Measurements from ENCODE around the gene RALGDS. TPM values are rescaled to one million over a fixed set of nuclear protein-coding genes. Genes with fewer than 3 reads are reported as not detected.

Gene RALGDS
- total RNA-seq, 1 donor from 2014 or later, result 80.6 TPM

- Mint-ChIP-seq H3K36me3 (ENCODE audit: low read depth, unreplicated experiment) (peaks cover 21% of the 10 kb centered on the region), H3K27me3 (ENCODE audit: unreplicated experiment) (peaks cover 1% of the 10 kb centered on the region), H3K27ac (ENCODE audit: unreplicated experiment) (peak overlapping the region; percentile 30), H3K4me1 (ENCODE audit: unreplicated experiment) (peaks cover 16% of the 10 kb centered on the region), H3K4me3 (ENCODE audit: unreplicated experiment) (peak overlapping the region; percentile 37), H3K9me3 (ENCODE audit: unreplicated experiment) (no peaks in the 10 kb centered on the region)
- no peak for DNase-seq (ENCODE audit: low spot score)
- TF ChIP-seq, protein P1, sequence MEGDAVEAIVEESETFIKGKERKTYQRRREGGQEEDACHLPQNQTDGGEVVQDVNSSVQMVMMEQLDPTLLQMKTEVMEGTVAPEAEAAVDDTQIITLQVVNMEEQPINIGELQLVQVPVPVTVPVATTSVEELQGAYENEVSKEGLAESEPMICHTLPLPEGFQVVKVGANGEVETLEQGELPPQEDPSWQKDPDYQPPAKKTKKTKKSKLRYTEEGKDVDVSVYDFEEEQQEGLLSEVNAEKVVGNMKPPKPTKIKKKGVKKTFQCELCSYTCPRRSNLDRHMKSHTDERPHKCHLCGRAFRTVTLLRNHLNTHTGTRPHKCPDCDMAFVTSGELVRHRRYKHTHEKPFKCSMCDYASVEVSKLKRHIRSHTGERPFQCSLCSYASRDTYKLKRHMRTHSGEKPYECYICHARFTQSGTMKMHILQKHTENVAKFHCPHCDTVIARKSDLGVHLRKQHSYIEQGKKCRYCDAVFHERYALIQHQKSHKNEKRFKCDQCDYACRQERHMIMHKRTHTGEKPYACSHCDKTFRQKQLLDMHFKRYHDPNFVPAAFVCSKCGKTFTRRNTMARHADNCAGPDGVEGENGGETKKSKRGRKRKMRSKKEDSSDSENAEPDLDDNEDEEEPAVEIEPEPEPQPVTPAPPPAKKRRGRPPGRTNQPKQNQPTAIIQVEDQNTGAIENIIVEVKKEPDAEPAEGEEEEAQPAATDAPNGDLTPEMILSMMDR (IDR thresholded peaks at IDR 0.05; ENCODE audit: unreplicated experiment), result no peak
These were observed 61.4 kb downstream of the RALGDS start for GRCh38 chr9:133059623-133060022.

GRCh38 chr9:133058550-133059320 lies 62.3 kb downstream of the RALGDS start:
- DNase-seq (ENCODE audit: low spot score), result no peak
- Mint-ChIP-seq H3K4me3 (ENCODE audit: unreplicated experiment) (no peak overlapping the region), H3K36me3 (ENCODE audit: low read depth, unreplicated experiment) (peaks cover 27% of the 10 kb centered on the region), H3K4me1 (ENCODE audit: unreplicated experiment) (peaks cover 16% of the 10 kb centered on the region), H3K27ac (ENCODE audit: unreplicated experiment) (no peak overlapping the region), H3K9me3 (ENCODE audit: unreplicated experiment) (no peaks in the 10 kb centered on the region), H3K27me3 (ENCODE audit: unreplicated experiment) (peaks cover 3% of the 10 kb centered on the region)
- TF ChIP-seq, protein P1 (IDR thresholded peaks at IDR 0.05; ENCODE audit: unreplicated experiment), result no peak

GRCh38 chr9:133058071-133058470 lies 63.0 kb downstream of the RALGDS start:
- H3K27ac Mint-ChIP-seq (ENCODE audit: unreplicated experiment), result no peak overlapping the region
- peaks cover 16% of the 10 kb centered on the region for H3K4me1 Mint-ChIP-seq (ENCODE audit: unreplicated experiment)
- DNase-seq (ENCODE audit: low spot score), result no peak
- peaks cover 31% of the 10 kb centered on the region for H3K36me3 Mint-ChIP-seq (ENCODE audit: low read depth, unreplicated experiment)
- H3K9me3 Mint-ChIP-seq (ENCODE audit: unreplicated experiment), result no peaks in the 10 kb centered on the region
- peaks cover 5% of the 10 kb centered on the region for H3K27me3 Mint-ChIP-seq (ENCODE audit: unreplicated experiment)
- H3K4me3 Mint-ChIP-seq (ENCODE audit: unreplicated experiment), result no peak overlapping the region
- TF ChIP-seq, protein P1 (IDR thresholded peaks at IDR 0.05; ENCODE audit: unreplicated experiment), result no peak

DNA sequence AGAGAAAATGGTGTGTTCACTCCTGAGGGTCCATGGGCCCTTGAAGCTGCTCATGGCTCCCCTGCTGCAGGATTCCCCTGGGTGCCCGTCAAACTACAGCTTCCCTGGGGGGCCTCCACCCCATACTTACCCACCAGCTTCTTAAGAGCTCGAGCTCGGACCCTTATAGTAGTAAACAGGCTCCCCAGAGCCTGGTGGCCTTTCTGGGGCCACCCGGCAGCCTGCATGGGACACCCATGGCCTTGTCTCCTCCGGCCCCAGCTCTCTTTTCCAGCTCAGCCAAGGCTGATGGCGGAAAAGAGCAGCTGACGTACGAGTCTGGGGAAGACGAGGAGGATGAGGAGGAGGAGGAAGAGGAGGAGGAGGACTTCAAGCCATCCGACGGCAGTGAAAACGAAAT lies 63.5 kb downstream of the RALGDS start:
- H3K27ac Mint-ChIP-seq (ENCODE audit: unreplicated experiment), result peak overlapping the region; percentile 30
- TF ChIP-seq, protein P1 (IDR thresholded peaks at IDR 0.05; ENCODE audit: unreplicated experiment), result no peak
- H3K27me3 Mint-ChIP-seq (ENCODE audit: unreplicated experiment), result peaks cover 5% of the 10 kb centered on the region
- no peaks in the 10 kb centered on the region for H3K9me3 Mint-ChIP-seq (ENCODE audit: unreplicated experiment)
- peaks cover 31% of the 10 kb centered on the region for H3K36me3 Mint-ChIP-seq (ENCODE audit: low read depth, unreplicated experiment)
- DNase-seq (ENCODE audit: low spot score), result no peak
- H3K4me3 Mint-ChIP-seq (ENCODE audit: unreplicated experiment), result no peak overlapping the region
- peaks cover 16% of the 10 kb centered on the region for H3K4me1 Mint-ChIP-seq (ENCODE audit: unreplicated experiment)

DNA sequence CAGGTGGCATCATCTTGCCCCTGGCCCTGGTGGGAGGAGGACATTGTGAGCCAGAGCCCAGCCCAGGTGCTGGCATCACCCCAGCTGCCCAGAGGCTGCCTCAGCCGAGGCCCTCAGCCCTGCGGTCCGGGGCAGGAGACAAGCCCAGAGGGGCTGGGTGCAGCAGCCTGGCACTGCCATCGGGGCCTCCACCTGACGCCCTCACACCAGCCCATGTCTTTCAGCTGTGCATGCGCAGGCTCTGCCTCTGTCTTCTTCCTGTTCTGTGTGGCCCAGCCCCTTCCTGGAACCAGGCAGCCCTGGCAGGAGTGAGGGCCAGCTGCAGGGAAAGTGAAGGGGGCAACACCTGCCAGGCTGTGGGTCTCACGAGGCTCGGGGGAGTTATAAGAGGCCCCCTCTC lies 64.0 kb downstream of the RALGDS start:
- H3K27me3 Mint-ChIP-seq (ENCODE audit: unreplicated experiment), result peaks cover 5% of the 10 kb centered on the region
- TF ChIP-seq, protein P1 (IDR thresholded peaks at IDR 0.05; ENCODE audit: unreplicated experiment), result no peak
- no peak for DNase-seq (ENCODE audit: low spot score)
- peaks cover 31% of the 10 kb centered on the region for H3K36me3 Mint-ChIP-seq (ENCODE audit: low read depth, unreplicated experiment)
- H3K9me3 Mint-ChIP-seq (ENCODE audit: unreplicated experiment), result no peaks in the 10 kb centered on the region
- peaks cover 16% of the 10 kb centered on the region for H3K4me1 Mint-ChIP-seq (ENCODE audit: unreplicated experiment)
- no peak overlapping the region for H3K27ac Mint-ChIP-seq (ENCODE audit: unreplicated experiment)
- no peak overlapping the region for H3K4me3 Mint-ChIP-seq (ENCODE audit: unreplicated experiment)

Measured in endothelial cell (in vitro differentiated cells).